NT2/D1 (cell line): ENCODE results near the gene SDK1.

Experiments
- YY1 ChIP-seq: IDR thresholded peaks from 2 replicates; pipeline ENCODE4 v1.6.1; 2011; ENCODE audit not compliant: insufficient read length, insufficient read depth
- ZNF274 ChIP-seq: IDR thresholded peaks from 2 replicates; pipeline ENCODE4 v1.6.1; 2011; ENCODE audit warnings: mild to moderate bottlenecking, low read depth, low read length

- TF ChIP-seq YY1, result no peak
- no peak for TF ChIP-seq ZNF274
These were observed 842.6 kb downstream of the SDK1 start for GRCh38 chr7:4143511-4144171.
